Psoas muscle (tissue), 8 donors: ENCODE data around the gene ATP6V0A4. TPM values are rescaled to one million over a fixed set of nuclear protein-coding genes. Genes with fewer than 3 reads are reported as not detected.

Source experiments
- ATAC-seq, 4 donors: fragments of 200-7000 bp; cut with Tn5 transposase; one replicate each; pipeline ENCODE4 v1.9.1; 2020; ENCODE audit warnings: moderate library complexity in 3 of 4, mild to moderate bottlenecking in 2 of 4
- DNase-seq, 2 donors: peaks; one replicate each; pipeline ENCODE4 v3.0.0-alpha.2; 2020
- H3K27ac ChIP-seq: fragments of 200-600 bp; one replicate; pipeline ENCODE4 v1.8.0; 2022
- H3K27me3 ChIP-seq, 3 donors: fragments of 200-600 bp in 1 of 3; one replicate each; pipeline versions ENCODE4 v1.6.1 to v1.8.0; 2013 to 2022; ENCODE audit warnings: low read length in 2 of 3, mild to moderate bottlenecking in 2 of 3, moderate library complexity in 1 of 3; ENCODE audit not compliant: insufficient read depth in 3 of 3
- H3K36me3 ChIP-seq, 2 donors: fragments of 200-600 bp in 1 of 2; one replicate each; pipeline versions ENCODE4 v1.6.1 to v1.8.0; 2013 to 2022; ENCODE audit warnings: low read depth in 1 of 2, mild to moderate bottlenecking in 1 of 2, moderate library complexity in 1 of 2; ENCODE audit not compliant: insufficient read depth in 1 of 2
- H3K4me1 ChIP-seq: fragments of 200-600 bp; one replicate; pipeline ENCODE4 v1.8.0; 2022
- H3K4me3 ChIP-seq: fragments of 200-600 bp; one replicate; pipeline ENCODE4 v1.8.0; 2022; ENCODE audit warnings: mild to moderate bottlenecking
- H3K9me3 ChIP-seq: fragments of 200-600 bp; one replicate; pipeline ENCODE4 v1.8.0; 2022
- WGBS, 3 donors: extraction: QIAGEN DNeasy Blood & Tissue Kit; methylation state at CpG; one replicate each; pipeline versions ENCODE4 v1.1.6 to v1.1.7; 2013; 5-methylcytosine and 5-hydroxymethylcytosine counted together
- intact Hi-C, 2 donors: fragments of 100-400 bp; cut with DNase I; formaldehyde crosslinking; loops; one replicate each; pipeline versions ENCODE4 v1.11.0 to v1.14.2; 2022
- polyA plus RNA-seq, 3 donors: library from polyadenylated mRNA; stranded (reverse); fragments of 200-250 nt; gene quantifications; one replicate each; pipeline ENCODE4 v1.2.3, GENCODE V29; 2013
- total RNA-seq, 4 donors: library from RNA; stranded (reverse); fragmentation: NEBNext Ultra II Directional in 2 of 4; extraction: Animal tissue kit (Norgen Biotek cat#: 25700) in 2 of 4; gene quantifications; one replicate each; pipeline versions ENCODE4 v1.2.1 to v1.2.4, GENCODE V29; 2021 to 2023
- TF ChIP-seq, protein P1 (sequence below): fragments of 200-600 bp; IDR thresholded peaks from one replicate; pipeline ENCODE4 v1.8.0; 2022; ENCODE audit warnings: antibody characterized with exemption
- donor health status: healthy with polysubstance abuse.
- donor health status: DM: no; HTN: no; CAD: no; lungs with moderate emphysema.
- donor health status: Bipolar disorder and iron deficiency.
- donor health status: healthy.
- donor health status: DM: yes; HTN: yes; CAD: no.
- donor health status: DM: no; HTN: no; CAD: no.
- donor health status: DM: no; HTN: no; CAD: no.
- donor health status: DM: yes; HTN: yes; CAD: no.

ATP6V0A4 gene
- total and polyA plus RNA-seq, 7 donors, result 0.44 TPM; not detected in 6

DNA sequence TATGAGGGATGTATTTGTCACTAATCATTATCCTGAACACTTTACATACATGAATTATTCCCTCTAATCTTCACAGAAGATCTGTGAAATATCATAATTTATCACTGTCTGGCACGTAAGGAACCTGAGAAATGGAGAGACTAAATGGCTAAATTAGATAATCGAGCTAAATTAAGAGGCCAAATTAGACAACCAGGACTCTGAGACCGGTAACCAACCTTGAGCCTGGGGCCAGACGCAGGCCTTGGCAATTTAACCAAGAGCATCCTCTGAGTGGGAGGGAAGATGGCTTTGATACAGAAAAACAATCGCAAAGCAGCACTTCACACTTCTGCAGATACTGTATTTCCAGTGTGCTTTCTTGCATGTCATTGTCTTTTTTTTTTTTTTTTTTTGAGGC, 118.2 kb downstream of the ATP6V0A4 start:
- TF ChIP-seq, protein P1, sequence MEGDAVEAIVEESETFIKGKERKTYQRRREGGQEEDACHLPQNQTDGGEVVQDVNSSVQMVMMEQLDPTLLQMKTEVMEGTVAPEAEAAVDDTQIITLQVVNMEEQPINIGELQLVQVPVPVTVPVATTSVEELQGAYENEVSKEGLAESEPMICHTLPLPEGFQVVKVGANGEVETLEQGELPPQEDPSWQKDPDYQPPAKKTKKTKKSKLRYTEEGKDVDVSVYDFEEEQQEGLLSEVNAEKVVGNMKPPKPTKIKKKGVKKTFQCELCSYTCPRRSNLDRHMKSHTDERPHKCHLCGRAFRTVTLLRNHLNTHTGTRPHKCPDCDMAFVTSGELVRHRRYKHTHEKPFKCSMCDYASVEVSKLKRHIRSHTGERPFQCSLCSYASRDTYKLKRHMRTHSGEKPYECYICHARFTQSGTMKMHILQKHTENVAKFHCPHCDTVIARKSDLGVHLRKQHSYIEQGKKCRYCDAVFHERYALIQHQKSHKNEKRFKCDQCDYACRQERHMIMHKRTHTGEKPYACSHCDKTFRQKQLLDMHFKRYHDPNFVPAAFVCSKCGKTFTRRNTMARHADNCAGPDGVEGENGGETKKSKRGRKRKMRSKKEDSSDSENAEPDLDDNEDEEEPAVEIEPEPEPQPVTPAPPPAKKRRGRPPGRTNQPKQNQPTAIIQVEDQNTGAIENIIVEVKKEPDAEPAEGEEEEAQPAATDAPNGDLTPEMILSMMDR, result no peak
- H3K9me3 ChIP-seq, result no peaks in the 10 kb centered on the region
- H3K4me3 ChIP-seq, result no peak overlapping the region
- no peaks in the 10 kb centered on the region for H3K4me1 ChIP-seq
- H3K27ac ChIP-seq, result no peak overlapping the region
- H3K36me3 ChIP-seq, result no peaks in the 10 kb centered on the region
- intact Hi-C loops, result no loop called here
- no peaks in the 10 kb centered on the region for H3K27me3 ChIP-seq
- DNase-seq (no peak), ATAC-seq (no peak)
- 68 to 85% (median 70%) methylated on average over 5 of the region's 5 CpGs for WGBS, 3 donors

DNA sequence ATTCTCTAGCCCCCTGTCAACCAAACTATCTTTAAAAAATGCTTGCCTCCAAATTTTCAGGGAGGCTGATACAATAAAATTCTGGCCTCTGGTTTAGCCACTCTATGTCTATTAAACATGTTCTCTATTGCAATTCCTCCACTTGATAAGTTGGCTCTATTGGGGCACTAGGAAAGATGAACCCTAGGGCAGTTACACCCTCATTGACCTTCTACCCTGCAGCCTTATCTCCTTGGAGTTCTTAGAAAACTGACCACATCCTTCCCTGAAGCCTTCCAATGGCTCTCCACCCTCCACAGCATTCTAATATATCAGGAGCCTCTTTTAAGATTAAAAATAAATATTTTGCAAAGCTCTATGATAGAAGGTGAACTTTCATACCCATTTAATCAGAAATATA, 127.4 kb downstream of the ATP6V0A4 start:
- ATAC-seq (no peak), DNase-seq (no peak)
- Histone ChIP-seq H3K4me1 (no peaks in the 10 kb centered on the region), H3K36me3 (no peaks in the 10 kb centered on the region), H3K9me3 (no peaks in the 10 kb centered on the region), H3K27me3 (peaks cover 0 to 19% (median 3%) of the 10 kb centered on the region in 3 donors), H3K27ac (no peak overlapping the region), H3K4me3 (no peak overlapping the region)
- TF ChIP-seq, protein P1, result no peak
- intact Hi-C loops, result no loop called here

DNA sequence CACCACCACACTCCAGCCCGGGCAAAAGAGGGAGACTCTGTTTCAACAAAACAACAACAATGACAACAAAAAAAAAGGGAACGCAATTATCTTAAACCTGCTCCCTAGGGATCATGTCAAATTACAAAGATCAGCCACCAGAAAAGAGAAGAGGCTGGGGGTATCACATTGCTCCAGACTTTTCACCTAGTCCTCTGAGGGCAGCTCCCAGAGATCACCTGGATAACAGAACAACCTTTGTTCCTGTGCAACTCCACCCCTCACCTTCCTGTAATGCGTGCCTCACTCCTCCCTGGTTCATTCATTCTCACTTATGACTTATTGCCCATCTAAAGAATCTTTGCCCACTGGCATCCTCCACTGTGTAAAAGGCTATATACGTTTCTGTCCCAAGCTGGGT, 128.6 kb downstream of the ATP6V0A4 start:
- peaks cover 0 to 22% (median 3%) of the 10 kb centered on the region in 3 donors for H3K27me3 ChIP-seq

DNA sequence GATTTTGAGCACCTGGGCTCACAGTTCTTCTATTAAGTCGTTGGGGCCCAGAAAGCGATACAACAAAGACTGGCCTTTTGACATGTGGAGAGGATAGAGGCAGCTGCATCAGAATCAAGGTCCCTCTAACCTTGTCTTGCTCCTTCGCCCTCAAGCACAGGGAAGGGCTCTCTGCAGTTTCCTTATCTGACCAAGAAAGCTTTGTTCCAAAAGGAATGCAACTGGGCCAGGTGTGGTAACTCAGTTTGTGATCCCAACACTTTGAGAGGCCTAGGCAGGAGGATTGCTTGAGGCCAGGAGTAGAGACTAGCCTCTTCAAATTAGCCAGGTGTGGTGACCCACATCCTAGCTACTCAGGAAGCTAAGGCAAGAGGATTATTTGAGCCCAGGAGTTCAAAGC, 129.1 kb downstream of the ATP6V0A4 start:
- TF ChIP-seq, protein P1, result no peak
- Histone ChIP-seq H3K27ac (no peak overlapping the region), H3K36me3 (no peaks in the 10 kb centered on the region), H3K4me3 (no peak overlapping the region), H3K27me3 (peaks cover 0 to 22% (median 3%) of the 10 kb centered on the region in 3 donors), H3K9me3 (no peaks in the 10 kb centered on the region), H3K4me1 (no peaks in the 10 kb centered on the region)
- intact Hi-C loops, result no loop called here
- 79 to 81% (median 81%) methylated on average over 3 of the region's 3 CpGs for WGBS, 3 donors
- ATAC-seq, result no peak
- DNase-seq, result no peak

More for the DNA sequence above, 128.6 kb downstream of the ATP6V0A4 start:
- no peak for ATAC-seq
- H3K4me1 ChIP-seq, result no peaks in the 10 kb centered on the region
- TF ChIP-seq, protein P1, result no peak
- DNase-seq, result no peak
- H3K9me3 ChIP-seq, result no peaks in the 10 kb centered on the region
- intact Hi-C loops, result no loop called here
- no peak overlapping the region for H3K4me3 ChIP-seq
- H3K27ac ChIP-seq, result no peak overlapping the region
- no peaks in the 10 kb centered on the region for H3K36me3 ChIP-seq
- WGBS, 3 donors, result 61 to 77% (median 74%) methylated on average over 4 of the region's 4 CpGs

DNA sequence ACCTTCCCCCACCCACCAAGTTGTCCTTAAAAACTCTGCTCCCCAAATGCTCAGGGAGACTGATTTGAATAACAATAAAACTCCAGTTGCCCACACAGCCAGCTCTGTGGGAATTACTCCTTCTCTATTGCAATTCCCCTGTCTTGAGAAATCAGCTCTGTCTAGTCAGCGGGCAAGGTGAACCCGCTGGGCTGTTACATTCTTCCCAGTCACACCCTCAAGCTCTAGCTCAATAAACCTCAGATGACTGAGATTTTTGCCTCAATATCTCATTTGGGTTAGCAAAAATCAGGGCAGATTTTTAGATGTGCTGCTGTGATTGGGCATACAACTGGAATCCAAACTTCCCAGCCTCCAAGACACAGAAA, 129.8 kb downstream of the ATP6V0A4 start:
- ATAC-seq, result no peak
- H3K4me3 ChIP-seq, result no peak overlapping the region
- H3K27ac ChIP-seq, result no peak overlapping the region
- WGBS, 3 donors, result 90 to 95% (median 94%) methylated on average over 2 of the region's 2 CpGs
- H3K4me1 ChIP-seq, result no peaks in the 10 kb centered on the region
- no peak for DNase-seq
- intact Hi-C loops, result no loop called here
- TF ChIP-seq, protein P1, result no peak
- no peaks in the 10 kb centered on the region for H3K9me3 ChIP-seq
- H3K27me3 ChIP-seq, result peaks cover 0 to 22% (median 3%) of the 10 kb centered on the region in 3 donors
- H3K36me3 ChIP-seq, result no peaks in the 10 kb centered on the region
